Ascending aorta (tissue), 2 donors: ENCODE data around the gene AIMP2. TPM values are rescaled to one million over a fixed set of nuclear protein-coding genes. Genes with fewer than 3 reads are reported as not detected.
A peak's percentile ranks its signal among the peaks of the same experiment; 100 is the strongest.
"Not testable (repeated sequence)": the region's sequence is repeated elsewhere in the genome, so short reads cannot be mapped to it uniquely, and the experiment has no call there.

Experiments
- DNase-seq, 2 donors: peaks; one replicate each; pipeline ENCODE4 v3.0.0-alpha.2; 2019; ENCODE audit warnings: low spot score in 2 of 2
- H3K27ac ChIP-seq, 2 donors: fragments of 200-600 bp; sonication (generic); one replicate each; pipeline ENCODE4 v1.5.1; 2016 to 2017; ENCODE audit warnings: mild to moderate bottlenecking in 1 of 2
- H3K27me3 ChIP-seq: fragments of 200-600 bp; sonication (generic); one replicate; pipeline ENCODE4 v1.5.1; 2017
- H3K36me3 ChIP-seq, 2 donors: fragments of 200-600 bp; sonication (generic); one replicate each; pipeline ENCODE4 v1.5.1; 2016
- H3K4me1 ChIP-seq, 2 donors: fragments of 200-600 bp; sonication (generic); one replicate each; pipeline ENCODE4 v1.5.1; 2016 to 2017; ENCODE audit warnings: mild to moderate bottlenecking in 1 of 2
- H3K4me3 ChIP-seq, 2 donors: fragments of 200-600 bp; sonication (generic); one replicate each; pipeline ENCODE4 v1.5.1; 2016 to 2017; ENCODE audit warnings: mild to moderate bottlenecking in 1 of 2
- H3K9me3 ChIP-seq, 2 donors: fragments of 200-600 bp; sonication (generic); one replicate each; pipeline ENCODE4 v1.5.1; 2016
- CTCF ChIP-seq, 3 experiments: fragments of 200-600 bp in 2 of 3; fragments of 450-650 bp in 1 of 3; sonication (generic) in 2 of 3; IDR thresholded peaks; one replicate each; pipeline ENCODE4 v1.5.1; 2016 to 2019; ENCODE audit warnings: antibody characterized with exemption in 3 of 3, mild to moderate bottlenecking in 1 of 3, moderate library complexity in 1 of 3
- intact Hi-C: fragments of 100-400 bp; cut with DNase I; formaldehyde crosslinking; loops from one replicate; pipeline ENCODE4 v1.15.1; 2023
- total RNA-seq: library from RNA; depleted of rRNA; stranded (reverse); fragments of >200 nt; gene quantifications from one replicate; pipeline ENCODE4 v1.1.0, GENCODE V29; 2016

The AIMP2 gene
- total RNA-seq, 1 donor from 2014 or later, result 19.4 TPM

GRCh38 chr7:6007386-6007785, 1.7 kb upstream of the AIMP2 start:
- H3K36me3 ChIP-seq, result peaks cover 5 to 8% of the 10 kb centered on the region in 2 donors
- no peak for DNase-seq
- peak overlapping the region in 1 of 2 donors; percentile 67 for H3K4me3 ChIP-seq
- H3K27ac ChIP-seq, result no peak overlapping the region
- intact Hi-C loops, result loop anchor here (10.0 kb wide), 1 partner anchor 153 kb away; no protein-coding TSS in a partner anchor
- H3K4me1 ChIP-seq, result peaks cover 0 to 17% of the 10 kb centered on the region in 2 donors
- H3K27me3 ChIP-seq, result no peaks in the 10 kb centered on the region
- no peak for TF ChIP-seq CTCF (IDR thresholded peaks at IDR 0.05)
- H3K9me3 ChIP-seq, result no peaks in the 10 kb centered on the region

- Histone ChIP-seq H3K4me1 (peaks cover 0 to 17% of the 10 kb centered on the region in 2 donors), H3K27ac (peak overlapping the region; percentile 48 to 85), H3K4me3 (peak overlapping the region; percentile 53 to 67)
- DNase-seq, H3K9me3 ChIP-seq, H3K27me3 ChIP-seq, H3K36me3 ChIP-seq: not testable (repeated sequence)
- intact Hi-C loops, result loop anchor here (10.0 kb wide), 1 partner anchor 153 kb away; no protein-coding TSS in a partner anchor
These were observed 1.1 kb upstream of the AIMP2 start for GRCh38 chr7:6007835-6008590.

GRCh38 chr7:6010370-6010769, 1.3 kb downstream of the AIMP2 start:
- H3K4me3 ChIP-seq, DNase-seq, H3K36me3 ChIP-seq, H3K9me3 ChIP-seq, intact Hi-C loops, H3K27ac ChIP-seq, H3K27me3 ChIP-seq: not testable (repeated sequence)
- peaks cover 0 to 17% of the 10 kb centered on the region in 2 donors for H3K4me1 ChIP-seq

GRCh38 chr7:6011541-6011940, 2.5 kb downstream of the AIMP2 start:
- Histone ChIP-seq H3K4me3 (no peak overlapping the region), H3K9me3 (no peaks in the 10 kb centered on the region), H3K27me3 (no peaks in the 10 kb centered on the region), H3K4me1 (peaks cover 0 to 17% of the 10 kb centered on the region in 2 donors), H3K27ac (no peak overlapping the region), H3K36me3 (peaks cover 0 to 16% of the 10 kb centered on the region in 2 donors)
- intact Hi-C loops, result no loop called here
- no peak for DNase-seq
- TF ChIP-seq CTCF (IDR thresholded peaks at IDR 0.05), result no peak

GRCh38 chr7:6012355-6013104, 3.5 kb downstream of the AIMP2 start:
- TF ChIP-seq CTCF (IDR thresholded peaks at IDR 0.05), result no peak
- Histone ChIP-seq H3K4me3 (no peak overlapping the region), H3K36me3 (peaks cover 8 to 26% of the 10 kb centered on the region in 2 donors), H3K27me3 (no peaks in the 10 kb centered on the region), H3K9me3 (no peaks in the 10 kb centered on the region), H3K27ac (no peak overlapping the region), H3K4me1 (peaks cover 0 to 15% of the 10 kb centered on the region in 2 donors)
- no peak for DNase-seq
- intact Hi-C loops, result no loop called here

GRCh38 chr7:6015917-6016652, 7.0 kb downstream of the AIMP2 start:
- Histone ChIP-seq H3K27me3 (no peaks in the 10 kb centered on the region), H3K27ac (no peak overlapping the region), H3K4me1 (no peaks in the 10 kb centered on the region), H3K36me3 (peaks cover 34 to 61% of the 10 kb centered on the region in 2 donors), H3K9me3 (no peaks in the 10 kb centered on the region), H3K4me3 (no peak overlapping the region)
- peak in 1 of 2 donors; percentile 68 for DNase-seq
- intact Hi-C loops, result no loop called here
- TF ChIP-seq CTCF (IDR thresholded peaks at IDR 0.05), result no peak
